Astrocyte (in vitro differentiated cells and primary cell): Measurements from ENCODE around the gene ZMYND19.

ENCODE experiments used
- CTCF ChIP-seq: IDR thresholded peaks from 2 replicates; pipeline ENCODE4 v1.5.1; 2011; ENCODE audit warnings: low read depth, mild to moderate bottlenecking, inconsistent platforms, low read length, moderate library complexity; ENCODE audit not compliant: insufficient read depth
- EZH2 ChIP-seq: IDR thresholded peaks from 2 replicates; pipeline ENCODE4 v1.6.1; 2012; ENCODE audit warnings: mild to moderate bottlenecking, low read length, inconsistent platforms; ENCODE audit not compliant: insufficient read depth

GRCh38 chr9:137564134-137564533 is 26.2 kb downstream of the ZMYND19 start:
- TF ChIP-seq CTCF (no peak), EZH2 (no peak)
